IPS-NIHi7 (cell line): Measurements from ENCODE around the gene TOLLIP.

Source experiments
- DNase-seq: peaks from one replicate; pipeline ENCODE4 v3.0.0; 2012; ENCODE audit warnings: mixed read lengths; ENCODE audit errors: extremely low spot score

TOLLIP gene

GRCh38 chr11:1310772-1311468 lies 1.5 kb upstream of the TOLLIP start:
- no peak for DNase-seq

GRCh38 chr11:1310318-1310687 lies 871 bp upstream of the TOLLIP start:
- peak; percentile 3 for DNase-seq

DNA sequence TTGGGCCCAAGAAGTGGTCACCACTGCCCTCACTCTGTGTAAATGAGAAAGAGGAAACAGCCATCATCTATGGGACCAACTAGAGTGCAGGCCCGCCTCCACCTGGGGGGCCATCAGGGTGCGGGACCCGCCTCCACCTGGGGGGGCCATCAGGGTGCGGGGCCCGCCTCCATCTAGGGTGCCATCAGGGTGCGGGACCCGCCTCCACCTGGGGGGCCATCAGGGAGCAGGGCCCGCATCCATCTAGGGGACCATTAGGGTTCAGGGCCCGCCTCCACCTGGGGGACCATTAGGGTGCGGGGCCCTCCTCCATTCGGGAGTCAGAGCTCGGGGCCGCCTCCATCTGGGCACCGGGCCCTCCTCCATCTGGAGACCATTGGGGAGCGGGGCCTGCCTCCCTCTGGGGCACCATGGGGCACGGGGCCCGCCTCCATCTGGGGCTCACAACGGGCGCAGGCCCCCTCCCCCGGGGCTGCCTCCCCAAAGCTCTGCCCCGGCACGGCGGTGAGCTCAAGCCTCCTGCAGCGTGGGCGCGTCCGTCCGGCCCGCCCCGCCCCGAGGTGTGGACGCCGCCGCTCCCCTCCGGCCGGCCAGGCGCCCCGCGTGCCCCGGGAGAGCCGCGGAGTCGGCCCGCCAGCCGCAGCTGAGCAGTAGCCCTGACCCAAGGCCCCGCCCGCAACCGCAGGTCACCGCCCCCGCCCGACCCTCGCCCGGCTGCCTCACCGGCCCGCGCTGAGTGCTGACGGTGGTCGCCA lies 512 bp downstream of the TOLLIP start:
- peak; percentile 82 for DNase-seq

GRCh38 chr11:1307998-1308742 lies 1.3 kb downstream of the TOLLIP start:
- no peak for DNase-seq

DNA sequence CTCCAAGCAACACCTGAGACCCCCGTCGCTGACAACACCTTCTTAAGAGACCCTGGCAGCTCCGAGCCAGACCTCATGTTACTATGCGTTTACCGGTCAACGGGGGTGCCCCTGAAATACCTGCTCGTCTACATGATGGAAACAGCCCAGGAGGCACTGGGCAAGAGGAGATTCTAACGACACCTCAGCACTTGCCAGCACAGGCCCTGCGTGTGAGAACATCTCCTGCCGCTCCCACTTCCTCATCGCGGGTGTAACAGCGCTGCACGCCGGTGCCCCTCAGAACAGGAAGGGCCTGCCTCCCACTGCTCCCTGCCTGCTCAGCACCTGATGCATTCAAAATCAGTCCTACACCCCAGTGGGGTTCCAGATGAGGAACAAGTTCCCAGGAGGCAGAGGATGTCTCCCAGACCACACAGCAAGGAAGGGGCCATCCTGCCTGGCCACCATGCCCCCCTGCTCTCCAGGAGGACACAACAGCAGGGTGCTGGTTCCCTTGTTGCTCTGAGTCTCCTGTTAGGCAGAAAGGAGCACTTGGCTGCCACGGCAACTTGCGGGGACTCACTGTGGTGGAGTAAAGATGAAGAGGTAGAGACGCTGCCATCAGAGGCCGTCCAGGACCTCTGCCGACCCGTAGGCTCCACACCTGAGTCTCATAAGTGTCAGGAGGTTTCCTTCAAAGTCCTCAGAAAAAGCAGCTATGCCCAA lies 2.1 kb downstream of the TOLLIP start:
- peak; percentile 1 for DNase-seq

- DNase-seq, result no peak
Observed at GRCh38 chr11:1306186-1307162, 3.0 kb downstream of the TOLLIP start.

DNA sequence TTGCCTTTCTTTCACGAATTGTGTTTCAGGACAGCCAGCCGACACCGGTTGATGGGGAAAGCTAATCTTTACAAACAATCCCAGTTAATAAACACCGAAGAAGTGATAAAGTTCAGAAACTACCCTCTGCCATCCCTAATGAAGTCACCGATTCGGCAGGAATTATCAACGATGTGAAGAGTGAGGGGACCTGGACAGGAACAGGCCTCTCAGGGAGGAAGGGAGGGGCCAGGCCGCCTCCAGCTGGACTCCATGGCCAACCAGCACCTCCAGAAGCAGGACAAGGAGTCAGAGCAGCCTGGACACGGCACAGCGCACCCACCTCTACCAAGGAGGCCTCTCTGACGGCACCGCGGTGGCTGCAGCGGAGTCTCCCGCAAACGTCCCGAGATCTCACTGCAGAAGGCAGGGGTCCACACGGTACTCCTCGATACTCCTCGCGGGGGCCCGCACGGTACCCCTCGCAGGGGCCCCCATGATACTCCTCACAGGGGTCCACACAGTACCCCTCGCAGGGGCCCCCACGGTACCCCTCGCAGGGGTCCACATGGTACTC lies 3.9 kb downstream of the TOLLIP start:
- no peak for DNase-seq

- DNase-seq, result no peak
Observed at GRCh38 chr11:1305063-1305495, 4.4 kb downstream of the TOLLIP start.

DNA sequence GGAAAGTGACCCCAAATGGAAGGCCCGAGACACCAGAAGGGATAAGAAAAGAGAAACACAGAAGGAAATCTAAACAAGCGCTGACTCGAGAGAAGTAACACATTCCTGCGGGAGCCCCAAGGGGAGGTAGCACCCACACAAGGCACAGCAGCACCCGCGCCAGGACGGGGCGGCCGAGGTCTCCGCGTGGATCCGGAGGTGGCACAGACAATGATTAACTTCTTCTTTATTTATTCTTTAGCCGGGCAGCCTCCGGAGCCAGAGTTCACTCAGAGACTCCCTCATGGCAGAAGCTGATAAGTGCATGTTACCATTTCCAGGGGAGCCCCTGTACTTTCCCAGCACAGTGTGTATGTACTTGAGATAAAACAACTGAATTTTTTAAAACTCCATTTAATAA lies 5.1 kb downstream of the TOLLIP start:
- DNase-seq, result no peak

- DNase-seq, result no peak
Observed at GRCh38 chr11:1303973-1304372, 5.5 kb downstream of the TOLLIP start.

GRCh38 chr11:1303126-1303821 lies 6.2 kb downstream of the TOLLIP start:
- peak; percentile 53 for DNase-seq

DNA sequence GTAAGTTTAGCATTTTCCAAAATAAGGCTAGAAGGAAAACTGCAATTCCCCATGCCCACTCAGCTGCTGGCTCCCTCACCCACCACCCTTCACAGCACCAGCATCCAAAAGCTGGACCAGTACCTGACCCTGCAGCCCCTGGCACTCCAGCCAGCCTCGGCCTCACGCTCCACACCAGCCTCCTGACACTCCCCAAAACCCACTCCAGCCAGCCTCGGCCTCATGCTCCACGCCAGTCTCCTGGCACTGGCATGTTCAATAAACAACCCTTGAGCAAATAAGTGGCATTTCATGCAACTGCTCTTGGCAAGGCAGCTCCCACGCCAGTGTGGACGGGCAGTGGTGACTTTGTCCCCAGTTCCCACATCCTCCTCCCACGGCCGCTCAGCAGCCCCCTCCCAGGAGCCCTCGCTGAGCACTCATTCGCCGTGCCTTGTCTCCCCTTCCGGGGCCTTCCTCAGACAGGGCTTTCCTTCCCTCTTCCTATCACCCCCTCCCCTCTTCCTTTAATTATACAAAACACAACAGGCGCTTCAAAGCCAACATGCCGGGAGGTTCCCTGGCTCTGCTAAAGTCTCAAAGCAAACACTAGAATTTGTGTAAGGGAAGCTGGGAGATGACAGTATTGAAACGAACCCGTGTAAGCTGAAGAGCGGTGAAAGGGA lies 6.8 kb downstream of the TOLLIP start:
- DNase-seq, result no peak

- no peak for DNase-seq
Observed at GRCh38 chr11:1302041-1302460, 7.4 kb downstream of the TOLLIP start.

DNA sequence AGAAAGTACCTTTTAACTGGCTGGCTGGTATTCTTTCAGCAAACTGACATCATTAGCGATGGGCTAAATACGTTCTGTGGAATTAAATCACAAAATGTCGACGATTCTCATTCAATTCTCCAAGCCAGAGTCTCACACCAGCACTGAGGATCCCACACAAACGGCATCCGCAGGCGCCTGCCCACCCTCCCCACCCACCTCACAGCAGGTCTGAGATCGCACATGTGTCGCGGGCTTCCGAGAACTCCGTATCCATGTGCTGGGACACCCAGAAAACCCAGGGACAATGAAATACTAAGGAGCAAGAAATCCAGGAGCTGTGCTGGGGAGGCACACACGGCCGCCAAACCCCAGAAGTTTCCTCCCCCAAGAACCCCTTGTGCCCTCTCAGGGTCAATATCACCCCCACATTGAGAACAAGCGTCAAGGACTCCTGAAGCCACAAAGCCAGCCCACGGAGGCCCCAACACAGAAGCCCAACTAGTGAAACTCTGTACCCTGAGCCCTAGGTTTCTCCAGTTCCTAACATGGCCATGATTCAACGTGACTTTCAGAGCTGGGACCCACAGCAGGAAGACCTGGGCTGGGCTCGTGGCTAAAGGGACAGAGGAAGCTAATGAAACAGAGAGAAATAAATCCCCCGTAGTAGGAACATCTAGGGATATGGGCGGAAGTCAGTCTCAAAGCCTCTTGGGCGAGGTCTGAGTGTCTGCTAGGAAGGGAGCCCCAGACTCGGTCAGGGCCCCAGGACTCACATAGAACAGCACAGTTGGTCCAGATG lies 8.0 kb downstream of the TOLLIP start:
- no peak for DNase-seq

DNA sequence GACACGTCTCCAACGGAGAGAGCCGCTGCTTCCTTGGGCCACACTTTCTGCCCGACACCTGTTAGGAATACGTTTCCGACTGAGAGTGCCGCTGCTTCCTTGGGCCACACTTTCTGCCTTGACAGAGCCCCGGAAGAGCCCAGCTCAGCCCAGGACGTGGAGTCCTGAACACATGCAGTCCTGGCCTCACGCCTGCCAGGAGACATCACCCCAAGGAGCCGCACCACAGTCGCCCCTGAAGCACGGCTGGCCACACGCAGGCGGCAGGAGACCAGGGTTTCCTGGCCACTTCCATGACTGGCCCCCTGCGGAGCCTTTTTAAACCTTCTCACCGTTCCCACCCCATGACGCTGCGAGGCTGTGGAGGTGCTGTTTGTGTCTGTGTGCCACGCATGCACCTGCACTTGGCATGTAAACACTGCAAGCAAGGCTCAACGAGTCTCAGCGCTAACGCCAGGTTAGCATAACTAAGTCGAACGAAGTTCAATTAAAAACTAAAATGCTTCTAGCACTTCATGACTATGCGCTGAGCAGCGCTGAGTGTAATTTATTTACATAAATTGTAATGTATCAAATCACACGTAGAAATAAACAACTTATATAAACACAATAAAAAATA lies 8.8 kb downstream of the TOLLIP start:
- DNase-seq, result no peak

DNA sequence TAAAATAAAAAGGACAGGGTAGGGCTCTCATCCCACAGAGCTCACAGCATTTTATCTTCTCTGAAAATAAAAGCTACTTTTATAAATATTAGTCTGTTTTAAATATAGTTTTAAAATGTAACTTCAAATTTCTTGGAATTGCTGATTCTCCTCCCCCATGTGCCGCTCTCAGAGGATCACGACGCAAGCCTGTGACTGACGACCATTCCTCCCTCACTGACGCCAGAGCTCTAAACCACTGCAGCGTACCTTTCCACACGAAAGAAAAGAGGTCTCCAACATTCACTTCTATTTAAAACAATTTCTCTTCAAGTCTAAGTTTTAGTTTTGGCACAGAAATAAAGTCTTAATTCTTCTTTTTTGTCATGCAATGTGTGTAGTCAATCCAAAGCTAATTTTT lies 9.3 kb downstream of the TOLLIP start:
- no peak for DNase-seq

DNA sequence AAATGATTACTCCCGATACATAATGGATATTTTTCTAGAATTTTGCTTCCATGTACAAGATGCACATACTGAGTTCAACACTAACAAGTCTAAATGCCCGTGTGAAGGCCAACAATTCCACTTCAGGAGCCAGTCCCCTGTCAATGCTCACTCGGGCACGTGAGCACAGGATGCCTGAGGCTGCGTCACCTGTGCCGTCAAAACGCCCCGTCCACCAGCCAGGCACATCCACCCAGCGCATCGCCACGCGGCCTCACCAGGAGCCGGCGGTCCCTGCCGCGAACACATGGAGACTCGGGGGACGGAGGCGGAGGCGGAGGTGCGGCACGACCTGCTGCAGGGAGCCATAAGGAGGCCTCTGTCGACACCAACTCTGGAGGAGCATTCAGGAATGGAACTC lies 9.8 kb downstream of the TOLLIP start:
- DNase-seq, result no peak
